ENCODE data around the gene OR4M1.

GRCh38 chr14:19800282-19801117 is 27.2 kb downstream of the OR4M1 start:
- TF ChIP-seq, protein P1, sequence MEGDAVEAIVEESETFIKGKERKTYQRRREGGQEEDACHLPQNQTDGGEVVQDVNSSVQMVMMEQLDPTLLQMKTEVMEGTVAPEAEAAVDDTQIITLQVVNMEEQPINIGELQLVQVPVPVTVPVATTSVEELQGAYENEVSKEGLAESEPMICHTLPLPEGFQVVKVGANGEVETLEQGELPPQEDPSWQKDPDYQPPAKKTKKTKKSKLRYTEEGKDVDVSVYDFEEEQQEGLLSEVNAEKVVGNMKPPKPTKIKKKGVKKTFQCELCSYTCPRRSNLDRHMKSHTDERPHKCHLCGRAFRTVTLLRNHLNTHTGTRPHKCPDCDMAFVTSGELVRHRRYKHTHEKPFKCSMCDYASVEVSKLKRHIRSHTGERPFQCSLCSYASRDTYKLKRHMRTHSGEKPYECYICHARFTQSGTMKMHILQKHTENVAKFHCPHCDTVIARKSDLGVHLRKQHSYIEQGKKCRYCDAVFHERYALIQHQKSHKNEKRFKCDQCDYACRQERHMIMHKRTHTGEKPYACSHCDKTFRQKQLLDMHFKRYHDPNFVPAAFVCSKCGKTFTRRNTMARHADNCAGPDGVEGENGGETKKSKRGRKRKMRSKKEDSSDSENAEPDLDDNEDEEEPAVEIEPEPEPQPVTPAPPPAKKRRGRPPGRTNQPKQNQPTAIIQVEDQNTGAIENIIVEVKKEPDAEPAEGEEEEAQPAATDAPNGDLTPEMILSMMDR (IDR thresholded peaks at IDR 0.05), result no peak
- no peak for TF ChIP-seq POLR2A (IDR thresholded peaks at IDR 0.05)
